Measurements from ENCODE around the gene ANKS1B. TPM values are rescaled to one million over a fixed set of nuclear protein-coding genes. Genes with fewer than 3 reads are reported as not detected.

Gene ANKS1B
- total and polyA plus RNA-seq, 10 of the 15 experiments (the other 5 are each of a cell fraction or from before 2014, with no cell fraction given) = 0.16 to 1.3 (median 0.82) TPM; not detected in 7

GRCh38 chr12:98869886-98870503, 1114.7 kb downstream of the ANKS1B start:
- in situ Hi-C loops (cut with MboI) (no loop called here), intact Hi-C loops (cut with micrococcal nuclease; ENCODE audit: unreplicated experiment) (no loop called here)
- H3K79me2 ChIP-seq (ENCODE audit: control insufficient read depth, insufficient read depth, low read length) = no peaks in the 10 kb centered on the region
- ChIA-PET CTCF (no interaction called here), SMC1A (ENCODE audit: uncharacterized antibody, unreplicated experiment) (interaction anchor here (1.2 kb wide), 1 partner anchor 225 kb away, joined by 3 read pairs; no protein-coding TSS in a partner anchor), RAD21 (ENCODE audit: unreplicated experiment) (no interaction called here), POLR2A (no interaction called here)
- H3K9me3 ChIP-seq (replicated peaks; ENCODE audit: control insufficient read depth, insufficient read depth, low read length) = no peaks in the 10 kb centered on the region
- 71% methylated on average over 2 of the region's 2 CpGs for WGBS (ENCODE audit: insufficient coverage, insufficient replicate concordance, low lambda C conversion rate, missing lambda C conversion rate)
- no peaks in the 10 kb centered on the region for H3K4me1 ChIP-seq (ENCODE audit: control insufficient read depth, insufficient read depth, low read length)
- no peak overlapping the region for H3K9ac ChIP-seq (ENCODE audit: control insufficient read depth, insufficient read depth, low read length)
- DNase-seq (ENCODE audit: low read depth, low spot score) (no peak), FAIRE-seq (no peak), ATAC-seq (no peak)
- peaks cover 0 to 2% of the 10 kb centered on the region in 2 experiments; a peak in 3 of 4 replicates for H3K27me3 ChIP-seq (replicated peaks in 1 of 2; ENCODE audit: control insufficient read depth in 2 of 2, insufficient read depth in 2 of 2, low read length in 1 of 2)
- no peak for TF ChIP-seq RUNX3 (IDR thresholded peaks at IDR 0.05; ENCODE audit: low read length)
- TF ChIP-seq MYB (IDR thresholded peaks at IDR 0.05; ENCODE audit: borderline replicate concordance, low read depth, low read length) = no peak
- H4K20me1 ChIP-seq (ENCODE audit: control insufficient read depth, insufficient read depth) = no peaks in the 10 kb centered on the region
- H3K36me3 ChIP-seq (ENCODE audit: control insufficient read depth in 2 of 2, insufficient read depth in 2 of 2, low read length in 1 of 2) = no peaks in the 10 kb centered on the region
- no peak overlapping the region for H3K27ac ChIP-seq (ENCODE audit: control insufficient read depth, insufficient read depth)
- BruUV-seq (replicated peaks) = no TSS peak
- no peak overlapping the region for H3K4me3 ChIP-seq
- H2AFZ ChIP-seq (ENCODE audit: control insufficient read depth, low read depth, low read length) = no peak overlapping the region
- no peak overlapping the region for H3K4me2 ChIP-seq (ENCODE audit: control insufficient read depth, insufficient read depth)

GRCh38 chr12:98868538-98868937, 1116.2 kb downstream of the ANKS1B start:
- no TSS peak for BruUV-seq (replicated peaks)
- TF ChIP-seq ZBED1 (IDR thresholded peaks at IDR 0.05; ENCODE audit: borderline replicate concordance) = no peak
- TF ChIP-seq POLR2A (IDR thresholded peaks at IDR 0.05; ENCODE audit: low read depth, low read length) = no peak
- TF ChIP-seq ZBTB33 (IDR thresholded peaks at IDR 0.05) = no peak
- TF ChIP-seq HDAC2 (IDR thresholded peaks at IDR 0.05) = no peak
- TF ChIP-seq SMARCA5 (IDR thresholded peaks at IDR 0.05) = no peak
- TF ChIP-seq ZNF24 (IDR thresholded peaks at IDR 0.05) = no peak
- TF ChIP-seq WRNIP1 (IDR thresholded peaks at IDR 0.05; ENCODE audit: borderline replicate concordance, low read depth, low read length) = no peak
- no peak for TF ChIP-seq MEF2B (IDR thresholded peaks at IDR 0.05; ENCODE audit: partially characterized antibody, poor library complexity, severe bottlenecking)
- TF ChIP-seq GATAD2B (conservative IDR thresholded peaks at IDR 0.05; ENCODE audit: low read depth) = no peak
- TF ChIP-seq POU2F2 (IDR thresholded peaks at IDR 0.05; ENCODE audit: borderline replicate concordance, low read depth, low read length) = no peak
- no peak for TF ChIP-seq CHD2 (IDR thresholded peaks at IDR 0.05; ENCODE audit: borderline replicate concordance, low read depth, low read length)
- no peak for TF ChIP-seq RELB (IDR thresholded peaks at IDR 0.05; ENCODE audit: low read depth)
- no peak for TF ChIP-seq TCF7 (IDR thresholded peaks at IDR 0.05; ENCODE audit: borderline replicate concordance)
- no peak for TF ChIP-seq JUNB (IDR thresholded peaks at IDR 0.05)

More at GRCh38 chr12:98868538-98868937, 1116.2 kb downstream of the ANKS1B start:
- H3K4me3 ChIP-seq = no peak overlapping the region
- SMC1A ChIA-PET (ENCODE audit: uncharacterized antibody, unreplicated experiment) = no interaction called here
- intact Hi-C loops (cut with micrococcal nuclease; ENCODE audit: unreplicated experiment) (no loop called here), in situ Hi-C loops (cut with MboI) (no loop called here)
- CTCF ChIA-PET = no interaction called here
- RAD21 ChIA-PET (ENCODE audit: unreplicated experiment) = no interaction called here
- no peak overlapping the region for H3K9ac ChIP-seq (ENCODE audit: control insufficient read depth, insufficient read depth, low read length)
- 46% methylated on average over 4 of the region's 4 CpGs for WGBS (ENCODE audit: insufficient coverage, insufficient replicate concordance, low lambda C conversion rate, missing lambda C conversion rate)
- H2AFZ ChIP-seq (ENCODE audit: control insufficient read depth, low read depth, low read length) = no peak overlapping the region
- FAIRE-seq = no peak
- peaks cover 0 to 2% of the 10 kb centered on the region in 2 experiments; a peak in 3 of 4 replicates for H3K27me3 ChIP-seq (replicated peaks in 1 of 2; ENCODE audit: control insufficient read depth in 2 of 2, insufficient read depth in 2 of 2, low read length in 1 of 2)
- no peak overlapping the region for H3K27ac ChIP-seq (ENCODE audit: control insufficient read depth, insufficient read depth)
- DNase-seq (ENCODE audit: low read depth, low spot score) = no peak
- POLR2A ChIA-PET = no interaction called here
- H3K9me3 ChIP-seq (replicated peaks; ENCODE audit: control insufficient read depth, insufficient read depth, low read length) = no peaks in the 10 kb centered on the region
- H3K36me3 ChIP-seq (ENCODE audit: control insufficient read depth in 2 of 2, insufficient read depth in 2 of 2, low read length in 1 of 2) = no peaks in the 10 kb centered on the region
- no peaks in the 10 kb centered on the region for H3K4me1 ChIP-seq (ENCODE audit: control insufficient read depth, insufficient read depth, low read length)
- ATAC-seq = no peak
- no peaks in the 10 kb centered on the region for H3K79me2 ChIP-seq (ENCODE audit: control insufficient read depth, insufficient read depth, low read length)
- H3K4me2 ChIP-seq (ENCODE audit: control insufficient read depth, insufficient read depth) = no peak overlapping the region
- no peaks in the 10 kb centered on the region for H4K20me1 ChIP-seq (ENCODE audit: control insufficient read depth, insufficient read depth)
